HUES6 (cell line): ENCODE data around the gene SLC13A5.

Experiments used
- H3K27ac ChIP-seq: 2 replicates; pipeline ENCODE4 v1.7.0; 2013; ENCODE audit warnings: low read depth, mild to moderate bottlenecking, low read length, inconsistent platforms
- H3K27me3 ChIP-seq: 2 replicates; pipeline ENCODE4 v1.6.1; 2013; ENCODE audit warnings: low read length; ENCODE audit not compliant: control insufficient read depth, insufficient read depth
- H3K36me3 ChIP-seq: 2 replicates; pipeline ENCODE4 v1.6.1; 2013; ENCODE audit warnings: low read length; ENCODE audit not compliant: control insufficient read depth, insufficient read depth
- H3K4me1 ChIP-seq: 2 replicates; pipeline ENCODE4 v1.6.1; 2013; ENCODE audit warnings: low read length; ENCODE audit not compliant: control insufficient read depth, insufficient read depth
- H3K4me3 ChIP-seq: 2 replicates; pipeline ENCODE4 v1.5.1; 2013; ENCODE audit warnings: low read depth, low read length
- H3K9ac ChIP-seq: one replicate; pipeline ENCODE4 v1.6.1; 2013; ENCODE audit warnings: mild to moderate bottlenecking, low read length
- H3K9me3 ChIP-seq: 2 replicates; pipeline ENCODE4 v1.6.1; 2013; ENCODE audit warnings: low read depth, low read length; ENCODE audit not compliant: control insufficient read depth, insufficient read depth

The SLC13A5 gene

GRCh38 chr17:6713130-6713917, at the start of gene SLC13A5:
SLC13A5 (minus strand) TSS chr17:6713369; CDS start chr17:6713333, 36 bp downstream.
- peaks cover 33% of the 10 kb centered on the region for H3K27me3 ChIP-seq

GRCh38 chr17:6761779-6762178, 48.6 kb upstream of the SLC13A5 start:
- H3K36me3 ChIP-seq = no peaks in the 10 kb centered on the region
- peaks cover 9% of the 10 kb centered on the region for H3K4me1 ChIP-seq
- no peak overlapping the region for H3K4me3 ChIP-seq
- H3K9me3 ChIP-seq = no peaks in the 10 kb centered on the region
- no peak overlapping the region for H3K27ac ChIP-seq
- peaks cover 9% of the 10 kb centered on the region; the same call in 1 of the 2 replicates for H3K27me3 ChIP-seq
- H3K9ac ChIP-seq = no peak overlapping the region

More at GRCh38 chr17:6713130-6713917, at the start of gene SLC13A5:
- no peaks in the 10 kb centered on the region for H3K9me3 ChIP-seq
- no peaks in the 10 kb centered on the region for H3K36me3 ChIP-seq
- H3K4me3 ChIP-seq = peak within 1 kb of the TSS; percentile 68
- H3K9ac ChIP-seq = peak within 1 kb of the TSS; percentile 51
- peaks cover 11% of the 10 kb centered on the region for H3K4me1 ChIP-seq
- no peak within 1 kb of the TSS for H3K27ac ChIP-seq

- Histone ChIP-seq H3K9me3 (no peaks in the 10 kb centered on the region), H3K4me1 (peaks cover 23% of the 10 kb centered on the region), H3K27ac (no peak overlapping the region), H3K4me3 (no peak overlapping the region), H3K9ac (no peak overlapping the region), H3K36me3 (no peaks in the 10 kb centered on the region), H3K27me3 (no peaks in the 10 kb centered on the region; the same call in 1 of the 2 replicates)
These were observed 44.6 kb upstream of the SLC13A5 start for GRCh38 chr17:6757747-6758146.

- Histone ChIP-seq H3K9ac (no peak overlapping the region), H3K4me1 (peaks cover 28% of the 10 kb centered on the region), H3K27me3 (no peaks in the 10 kb centered on the region; the same call in 1 of the 2 replicates), H3K9me3 (no peaks in the 10 kb centered on the region), H3K36me3 (no peaks in the 10 kb centered on the region), H3K27ac (no peak overlapping the region), H3K4me3 (no peak overlapping the region)
These were observed 43.4 kb upstream of the SLC13A5 start for GRCh38 chr17:6756425-6757031.

GRCh38 chr17:6755731-6756184, 42.6 kb upstream of the SLC13A5 start, which contains the start of gene XAF1:
XAF1 (plus strand) TSS chr17:6756046; CDS start chr17:6756079, 33 bp downstream.
- peaks cover 28% of the 10 kb centered on the region for H3K4me1 ChIP-seq
- no peaks in the 10 kb centered on the region; the same call in 1 of the 2 replicates for H3K27me3 ChIP-seq
- H3K9ac ChIP-seq = no peak within 1 kb of the TSS
- H3K36me3 ChIP-seq = no peaks in the 10 kb centered on the region
- H3K9me3 ChIP-seq = no peaks in the 10 kb centered on the region
- no peak within 1 kb of the TSS for H3K27ac ChIP-seq
- no peak within 1 kb of the TSS for H3K4me3 ChIP-seq

- no peaks in the 10 kb centered on the region for H3K9me3 ChIP-seq
- no peaks in the 10 kb centered on the region for H3K36me3 ChIP-seq
- H3K4me1 ChIP-seq = peaks cover 28% of the 10 kb centered on the region
- H3K4me3 ChIP-seq = no peak overlapping the region
- no peak overlapping the region for H3K9ac ChIP-seq
- no peak overlapping the region for H3K27ac ChIP-seq
- H3K27me3 ChIP-seq = no peaks in the 10 kb centered on the region; the same call in 1 of the 2 replicates
These were observed 42.1 kb upstream of the SLC13A5 start for GRCh38 chr17:6755281-6755680.

GRCh38 chr17:6753546-6753945, 40.4 kb upstream of the SLC13A5 start:
- H3K27ac ChIP-seq = no peak overlapping the region
- H3K4me3 ChIP-seq = no peak overlapping the region
- no peaks in the 10 kb centered on the region for H3K36me3 ChIP-seq
- H3K9me3 ChIP-seq = no peaks in the 10 kb centered on the region
- H3K27me3 ChIP-seq = no peaks in the 10 kb centered on the region; the same call in 1 of the 2 replicates
- H3K4me1 ChIP-seq = peaks cover 19% of the 10 kb centered on the region
- no peak overlapping the region for H3K9ac ChIP-seq

- Histone ChIP-seq H3K4me1 (peaks cover 19% of the 10 kb centered on the region), H3K27me3 (no peaks in the 10 kb centered on the region; the same call in 1 of the 2 replicates), H3K9me3 (no peaks in the 10 kb centered on the region), H3K27ac (no peak overlapping the region), H3K9ac (no peak overlapping the region), H3K4me3 (no peak overlapping the region), H3K36me3 (no peaks in the 10 kb centered on the region)
These were observed 39.9 kb upstream of the SLC13A5 start for GRCh38 chr17:6753006-6753445.

GRCh38 chr17:6752068-6752909, 39.1 kb upstream of the SLC13A5 start:
- Histone ChIP-seq H3K4me1 (peaks cover 19% of the 10 kb centered on the region), H3K9me3 (no peaks in the 10 kb centered on the region), H3K27ac (no peak overlapping the region), H3K4me3 (no peak overlapping the region), H3K36me3 (no peaks in the 10 kb centered on the region), H3K27me3 (no peaks in the 10 kb centered on the region; the same call in 1 of the 2 replicates), H3K9ac (no peak overlapping the region)

- Histone ChIP-seq H3K27me3 (no peaks in the 10 kb centered on the region), H3K4me3 (no peak overlapping the region), H3K36me3 (no peaks in the 10 kb centered on the region), H3K27ac (no peak overlapping the region), H3K4me1 (peaks cover 15% of the 10 kb centered on the region), H3K9ac (no peak overlapping the region), H3K9me3 (no peaks in the 10 kb centered on the region)
These were observed 36.4 kb upstream of the SLC13A5 start for GRCh38 chr17:6749519-6749918.
